ENCODE data around the gene IL3.

DNA sequence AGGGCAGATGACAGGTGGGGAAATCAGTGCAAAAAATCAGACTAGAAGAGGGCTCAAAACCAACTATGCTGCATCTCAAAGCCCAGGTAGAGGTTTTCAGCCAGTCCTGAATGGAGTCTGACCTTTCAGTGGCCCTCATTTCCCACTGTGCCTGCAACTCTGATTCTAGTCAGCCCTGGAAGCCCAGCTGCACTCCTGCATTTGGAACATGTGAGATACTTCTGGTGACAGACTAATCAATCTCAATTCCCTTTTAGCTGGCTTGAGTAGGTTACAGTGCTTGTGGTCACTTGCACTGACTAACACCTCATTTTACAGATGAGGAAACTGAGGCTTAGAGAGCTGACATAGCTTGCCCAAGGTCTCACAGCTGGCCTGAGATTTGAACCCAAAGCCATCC, 41.1 kb upstream of the IL3 start:
- TF ChIP-seq POLR2A (IDR thresholded peaks at IDR 0.05) (no peak), POLR2AphosphoS5 (IDR thresholded peaks at IDR 0.05) (no peak), EP300 (IDR thresholded peaks at IDR 0.05) (no peak)
- TF ChIP-seq, protein P1, sequence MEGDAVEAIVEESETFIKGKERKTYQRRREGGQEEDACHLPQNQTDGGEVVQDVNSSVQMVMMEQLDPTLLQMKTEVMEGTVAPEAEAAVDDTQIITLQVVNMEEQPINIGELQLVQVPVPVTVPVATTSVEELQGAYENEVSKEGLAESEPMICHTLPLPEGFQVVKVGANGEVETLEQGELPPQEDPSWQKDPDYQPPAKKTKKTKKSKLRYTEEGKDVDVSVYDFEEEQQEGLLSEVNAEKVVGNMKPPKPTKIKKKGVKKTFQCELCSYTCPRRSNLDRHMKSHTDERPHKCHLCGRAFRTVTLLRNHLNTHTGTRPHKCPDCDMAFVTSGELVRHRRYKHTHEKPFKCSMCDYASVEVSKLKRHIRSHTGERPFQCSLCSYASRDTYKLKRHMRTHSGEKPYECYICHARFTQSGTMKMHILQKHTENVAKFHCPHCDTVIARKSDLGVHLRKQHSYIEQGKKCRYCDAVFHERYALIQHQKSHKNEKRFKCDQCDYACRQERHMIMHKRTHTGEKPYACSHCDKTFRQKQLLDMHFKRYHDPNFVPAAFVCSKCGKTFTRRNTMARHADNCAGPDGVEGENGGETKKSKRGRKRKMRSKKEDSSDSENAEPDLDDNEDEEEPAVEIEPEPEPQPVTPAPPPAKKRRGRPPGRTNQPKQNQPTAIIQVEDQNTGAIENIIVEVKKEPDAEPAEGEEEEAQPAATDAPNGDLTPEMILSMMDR (IDR thresholded peaks at IDR 0.05), result no peak
